ENCODE results near the gene BOC. TPM values are rescaled to one million over a fixed set of nuclear protein-coding genes. Genes with fewer than 3 reads are reported as not detected.

The BOC gene
- polyA plus RNA-seq, 1 donor from 2014 or later: 0.53 TPM

DNA sequence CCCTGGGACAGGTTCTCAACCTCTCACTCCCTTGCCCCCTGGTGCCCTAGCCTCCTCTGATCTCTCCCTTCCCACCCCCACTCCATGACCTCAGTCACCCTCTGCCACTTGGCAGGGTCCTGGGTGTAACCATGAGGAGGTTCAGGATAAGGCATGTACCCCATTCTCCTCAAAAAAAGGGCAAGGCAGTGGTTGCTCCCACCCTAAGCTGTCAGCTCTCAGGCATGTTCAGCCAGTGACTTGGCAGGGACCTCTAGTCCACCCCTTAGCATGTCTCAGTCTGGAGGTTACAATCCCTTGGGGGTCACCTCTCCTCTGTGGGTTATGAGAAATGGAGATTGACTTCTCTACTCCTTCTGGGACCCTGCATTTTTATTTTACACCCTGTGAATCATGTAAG, 11.0 kb upstream of the BOC start:
- Histone ChIP-seq H2AFZ (ENCODE audit: low read depth, low read length) (no peak overlapping the region), H3K9me3 (ENCODE audit: low read length) (no peaks in the 10 kb centered on the region), H3K9me2 (ENCODE audit: insufficient read depth, low read length) (no peaks in the 10 kb centered on the region), H3K27me3 (ENCODE audit: insufficient read depth, low read depth, low read length) (no peaks in the 10 kb centered on the region), H3K9ac (ENCODE audit: low read length) (no peak overlapping the region), H3K79me2 (replicated peaks; ENCODE audit: insufficient read depth, low read length) (no peaks in the 10 kb centered on the region), H3K36me3 (ENCODE audit: insufficient read depth, low read length) (no peaks in the 10 kb centered on the region), H3K27ac (ENCODE audit: low read length) (no peak overlapping the region), H4K20me1 (ENCODE audit: insufficient read depth) (no peaks in the 10 kb centered on the region), H3K4me3 (ENCODE audit: low read length) (no peak overlapping the region), H3K4me2 (ENCODE audit: low read length) (no peak overlapping the region), H3F3A (ENCODE audit: insufficient read depth, low read length, poor library complexity, severe bottlenecking) (no peaks in the 10 kb centered on the region)
- no peak for TF ChIP-seq EZH2 (IDR thresholded peaks at IDR 0.05; ENCODE audit: borderline replicate concordance, insufficient read depth, low read length, poor library complexity, severe bottlenecking)

DNA sequence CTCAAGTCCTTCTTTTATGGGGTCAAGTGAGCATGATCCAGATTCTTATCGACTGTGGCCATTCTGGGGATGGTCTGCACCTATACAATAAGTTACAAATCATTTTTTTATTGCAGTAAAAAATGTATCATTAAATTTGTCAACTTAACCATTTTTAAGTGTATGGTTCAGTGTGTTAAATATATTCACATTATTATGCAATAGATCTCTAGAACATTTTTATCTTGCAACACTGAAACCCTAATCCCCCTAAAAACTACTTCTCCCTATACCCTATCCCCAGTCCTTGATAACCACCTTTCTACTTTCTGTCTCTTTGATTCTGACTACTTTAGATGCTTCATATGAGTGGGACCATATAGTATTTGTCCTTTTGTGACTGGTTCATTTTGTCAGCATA, 10.4 kb upstream of the BOC start:
- TF ChIP-seq EZH2 (IDR thresholded peaks at IDR 0.05; ENCODE audit: borderline replicate concordance, insufficient read depth, low read length, poor library complexity, severe bottlenecking): no peak
- no peak for TF ChIP-seq MXI1 (conservative IDR thresholded peaks at IDR 0.05; ENCODE audit: poor library complexity, severe bottlenecking)
- TF ChIP-seq POLR2AphosphoS5 (IDR thresholded peaks at IDR 0.05): no peak
- TF ChIP-seq EP300 (conservative IDR thresholded peaks at IDR 0.05; ENCODE audit: poor library complexity, severe bottlenecking): no peak
- no peak for TF ChIP-seq CTCF (IDR thresholded peaks at IDR 0.05; ENCODE audit: poor library complexity, severe bottlenecking)
- no peak for TF ChIP-seq SMC3 (conservative IDR thresholded peaks at IDR 0.05; ENCODE audit: poor library complexity)
- TF ChIP-seq TAF1 (IDR thresholded peaks at IDR 0.05; ENCODE audit: low read depth): no peak
- TF ChIP-seq RAD21 (conservative IDR thresholded peaks at IDR 0.05): no peak
- TF ChIP-seq, protein P1, sequence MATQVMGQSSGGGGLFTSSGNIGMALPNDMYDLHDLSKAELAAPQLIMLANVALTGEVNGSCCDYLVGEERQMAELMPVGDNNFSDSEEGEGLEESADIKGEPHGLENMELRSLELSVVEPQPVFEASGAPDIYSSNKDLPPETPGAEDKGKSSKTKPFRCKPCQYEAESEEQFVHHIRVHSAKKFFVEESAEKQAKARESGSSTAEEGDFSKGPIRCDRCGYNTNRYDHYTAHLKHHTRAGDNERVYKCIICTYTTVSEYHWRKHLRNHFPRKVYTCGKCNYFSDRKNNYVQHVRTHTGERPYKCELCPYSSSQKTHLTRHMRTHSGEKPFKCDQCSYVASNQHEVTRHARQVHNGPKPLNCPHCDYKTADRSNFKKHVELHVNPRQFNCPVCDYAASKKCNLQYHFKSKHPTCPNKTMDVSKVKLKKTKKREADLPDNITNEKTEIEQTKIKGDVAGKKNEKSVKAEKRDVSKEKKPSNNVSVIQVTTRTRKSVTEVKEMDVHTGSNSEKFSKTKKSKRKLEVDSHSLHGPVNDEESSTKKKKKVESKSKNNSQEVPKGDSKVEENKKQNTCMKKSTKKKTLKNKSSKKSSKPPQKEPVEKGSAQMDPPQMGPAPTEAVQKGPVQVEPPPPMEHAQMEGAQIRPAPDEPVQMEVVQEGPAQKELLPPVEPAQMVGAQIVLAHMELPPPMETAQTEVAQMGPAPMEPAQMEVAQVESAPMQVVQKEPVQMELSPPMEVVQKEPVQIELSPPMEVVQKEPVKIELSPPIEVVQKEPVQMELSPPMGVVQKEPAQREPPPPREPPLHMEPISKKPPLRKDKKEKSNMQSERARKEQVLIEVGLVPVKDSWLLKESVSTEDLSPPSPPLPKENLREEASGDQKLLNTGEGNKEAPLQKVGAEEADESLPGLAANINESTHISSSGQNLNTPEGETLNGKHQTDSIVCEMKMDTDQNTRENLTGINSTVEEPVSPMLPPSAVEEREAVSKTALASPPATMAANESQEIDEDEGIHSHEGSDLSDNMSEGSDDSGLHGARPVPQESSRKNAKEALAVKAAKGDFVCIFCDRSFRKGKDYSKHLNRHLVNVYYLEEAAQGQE (IDR thresholded peaks at IDR 0.05; ENCODE audit: borderline replicate concordance): no peak
- Histone ChIP-seq H3K36me3 (ENCODE audit: insufficient read depth, low read length) (no peaks in the 10 kb centered on the region), H3K9ac (ENCODE audit: low read length) (no peak overlapping the region), H3F3A (ENCODE audit: insufficient read depth, low read length, poor library complexity, severe bottlenecking) (no peaks in the 10 kb centered on the region), H3K9me3 (ENCODE audit: low read length) (no peaks in the 10 kb centered on the region), H3K4me3 (ENCODE audit: low read length) (no peak overlapping the region), H4K20me1 (ENCODE audit: insufficient read depth) (no peaks in the 10 kb centered on the region), H3K9me2 (ENCODE audit: insufficient read depth, low read length) (no peaks in the 10 kb centered on the region), H3K4me2 (ENCODE audit: low read length) (no peak overlapping the region), H3K79me2 (replicated peaks; ENCODE audit: insufficient read depth, low read length) (no peaks in the 10 kb centered on the region), H3K27ac (ENCODE audit: low read length) (no peak overlapping the region), H3K27me3 (ENCODE audit: insufficient read depth, low read depth, low read length) (no peaks in the 10 kb centered on the region), H2AFZ (ENCODE audit: low read depth, low read length) (no peak overlapping the region)

GRCh38 chr3:113204371-113204770, 7.0 kb upstream of the BOC start:
- no peak overlapping the region for H3K4me2 ChIP-seq (ENCODE audit: low read length)
- H3K79me2 ChIP-seq (replicated peaks; ENCODE audit: insufficient read depth, low read length): no peaks in the 10 kb centered on the region
- H3F3A ChIP-seq (ENCODE audit: insufficient read depth, low read length, poor library complexity, severe bottlenecking): no peaks in the 10 kb centered on the region
- no peak overlapping the region for H3K27ac ChIP-seq (ENCODE audit: low read length)
- H2AFZ ChIP-seq (ENCODE audit: low read depth, low read length): no peak overlapping the region
- H3K27me3 ChIP-seq (ENCODE audit: insufficient read depth, low read depth, low read length): no peaks in the 10 kb centered on the region
- H3K9ac ChIP-seq (ENCODE audit: low read length): no peak overlapping the region
- no peaks in the 10 kb centered on the region for H3K9me3 ChIP-seq (ENCODE audit: low read length)
- H4K20me1 ChIP-seq (ENCODE audit: insufficient read depth): no peaks in the 10 kb centered on the region
- H3K36me3 ChIP-seq (ENCODE audit: insufficient read depth, low read length): no peaks in the 10 kb centered on the region
- H3K4me3 ChIP-seq (ENCODE audit: low read length): no peak overlapping the region
- no peak for TF ChIP-seq MXI1 (conservative IDR thresholded peaks at IDR 0.05; ENCODE audit: poor library complexity, severe bottlenecking)
- TF ChIP-seq EP300 (conservative IDR thresholded peaks at IDR 0.05; ENCODE audit: poor library complexity, severe bottlenecking): no peak
- TF ChIP-seq RAD21 (conservative IDR thresholded peaks at IDR 0.05): no peak
- TF ChIP-seq, protein P1 (IDR thresholded peaks at IDR 0.05; ENCODE audit: borderline replicate concordance): no peak
- no peak for TF ChIP-seq POLR2AphosphoS5 (IDR thresholded peaks at IDR 0.05)
- no peak for TF ChIP-seq SMC3 (conservative IDR thresholded peaks at IDR 0.05; ENCODE audit: poor library complexity)
- no peak for TF ChIP-seq CTCF (IDR thresholded peaks at IDR 0.05; ENCODE audit: poor library complexity, severe bottlenecking)
- no peak for TF ChIP-seq TAF1 (IDR thresholded peaks at IDR 0.05; ENCODE audit: low read depth)
- no peak for TF ChIP-seq EZH2 (IDR thresholded peaks at IDR 0.05; ENCODE audit: borderline replicate concordance, insufficient read depth, low read length, poor library complexity, severe bottlenecking)
- no peaks in the 10 kb centered on the region for H3K9me2 ChIP-seq (ENCODE audit: insufficient read depth, low read length)

Measured in neural cell (in vitro differentiated cells).